Measurements from ENCODE around the gene C10orf90. TPM values are rescaled to one million over a fixed set of nuclear protein-coding genes. Genes with fewer than 3 reads are reported as not detected.

C10orf90 gene
- polyA plus RNA-seq, 4 donors: 0.52 to 0.97 (median 0.72) TPM

DNA sequence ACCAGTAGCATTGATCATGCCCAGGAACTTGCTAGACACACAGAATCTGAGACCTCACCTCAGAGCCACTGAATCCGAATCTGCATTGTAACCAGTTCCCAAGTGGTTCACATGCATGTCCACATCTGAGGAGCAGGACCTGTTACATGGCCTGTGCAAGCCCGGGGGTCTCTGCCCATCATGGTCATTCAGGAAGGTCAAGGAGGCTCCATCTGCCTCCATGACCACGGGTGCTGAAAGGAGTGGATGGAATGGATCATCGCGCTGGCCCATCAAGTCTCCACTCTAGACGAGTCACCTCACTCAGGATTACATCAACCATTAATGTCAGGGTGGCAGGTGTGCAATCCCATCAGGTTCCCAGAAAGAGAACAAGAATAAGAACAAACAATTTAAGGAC, 196.5 kb downstream of the C10orf90 start:
- DNase-seq (ENCODE audit: low read depth in 4 of 4, low spot score in 3 of 4): no peak

DNA sequence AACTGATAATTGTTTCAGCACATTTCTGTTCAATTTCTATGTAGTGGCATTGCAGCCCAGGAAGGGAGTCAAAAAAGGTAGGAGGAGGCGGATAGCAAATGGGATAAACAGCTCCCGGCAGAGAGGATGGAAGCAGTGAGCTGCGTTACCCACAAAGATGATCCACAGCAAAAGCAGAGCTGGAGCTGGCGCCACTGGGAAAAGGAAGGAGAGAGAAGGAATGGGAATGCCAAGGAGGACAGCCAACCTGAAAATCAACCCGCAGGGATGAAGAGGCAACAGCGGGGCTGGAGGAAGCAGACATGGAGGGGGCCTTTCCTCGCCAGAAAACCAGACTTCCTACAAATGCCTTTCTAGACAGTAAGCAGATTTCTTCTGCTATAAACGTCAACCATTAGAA, 199.5 kb downstream of the C10orf90 start:
- DNase-seq (ENCODE audit: low read depth in 4 of 4, low spot score in 3 of 4): no peak

DNA sequence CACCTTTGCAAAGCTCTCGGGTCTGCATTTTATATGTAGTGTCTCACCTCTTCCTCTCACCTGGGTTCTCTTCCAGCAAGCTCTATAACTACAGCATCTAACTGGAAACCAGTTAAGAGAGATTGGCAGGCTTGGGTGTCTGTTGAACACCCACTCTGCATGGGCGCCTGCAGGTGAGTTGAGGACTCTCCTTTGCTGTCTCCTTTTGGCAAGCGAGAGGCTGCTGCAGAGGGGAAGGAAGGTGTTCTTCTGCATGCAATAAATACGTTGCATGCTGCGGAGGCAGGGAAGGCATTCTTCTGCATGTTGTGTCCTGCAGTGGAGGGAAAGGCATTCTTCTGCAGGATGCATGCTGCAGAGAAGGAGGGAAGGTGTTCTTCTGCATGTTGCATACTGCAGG, 200.8 kb downstream of the C10orf90 start:
- no peak for DNase-seq (ENCODE audit: low read depth in 4 of 4, low spot score in 3 of 4)

DNA sequence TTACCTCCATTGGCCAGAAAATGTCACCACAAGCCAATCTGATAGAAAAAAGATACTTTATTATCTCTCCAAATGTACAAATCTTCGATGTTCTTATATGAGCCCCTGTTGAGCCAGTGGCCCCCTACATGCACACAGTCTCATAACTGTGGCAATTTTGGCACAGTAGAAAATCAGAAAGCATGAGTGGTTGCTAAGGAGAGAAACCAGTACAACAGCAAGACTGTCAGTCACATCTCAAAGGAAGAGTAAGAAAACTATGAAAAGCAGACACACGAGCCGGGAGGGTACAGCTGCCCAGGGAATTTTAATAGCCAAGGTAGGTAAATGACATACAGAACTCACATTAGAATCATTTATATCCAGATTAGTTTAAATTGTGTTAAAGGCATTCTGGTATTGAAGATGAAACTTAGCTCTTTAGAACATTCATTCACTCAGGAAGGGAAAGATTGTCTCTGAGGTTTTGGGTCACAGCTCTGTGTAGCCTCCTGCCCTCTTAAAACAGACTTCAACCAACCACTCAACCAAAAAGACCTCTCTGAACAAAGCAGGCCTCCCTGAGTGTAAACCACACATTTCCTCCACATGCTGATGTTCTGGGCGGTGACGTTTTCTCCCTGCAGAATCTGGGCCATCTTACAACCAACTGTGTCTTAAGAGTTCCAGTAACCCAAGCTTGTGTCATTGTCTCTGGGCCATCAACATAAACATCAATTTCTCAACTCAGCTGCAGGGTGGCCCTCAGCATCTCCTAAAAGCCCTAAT, 201.4 kb downstream of the C10orf90 start:
- no peak for DNase-seq (ENCODE audit: low read depth in 4 of 4, low spot score in 3 of 4)

DNA sequence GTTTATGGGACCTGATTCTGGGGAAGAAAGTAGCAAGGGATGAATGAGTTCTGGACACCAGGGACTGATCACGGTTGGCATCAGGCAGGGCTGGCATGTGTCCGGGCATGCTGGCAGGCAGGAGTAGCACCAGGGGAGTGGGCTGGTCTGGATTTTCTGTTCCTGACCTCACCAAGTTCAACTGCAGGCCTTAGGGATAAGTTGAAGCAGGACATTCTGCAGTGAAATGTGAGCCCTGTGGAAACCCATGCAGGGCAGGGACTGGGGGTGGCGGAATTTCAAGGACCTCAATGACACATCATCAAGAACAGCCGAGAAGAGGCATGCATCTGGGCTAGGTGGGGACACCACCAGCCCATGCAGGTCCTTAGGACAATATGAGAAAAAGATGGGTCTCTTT, 202.0 kb downstream of the C10orf90 start:
- DNase-seq (ENCODE audit: low read depth in 4 of 4, low spot score in 3 of 4): no peak

DNA sequence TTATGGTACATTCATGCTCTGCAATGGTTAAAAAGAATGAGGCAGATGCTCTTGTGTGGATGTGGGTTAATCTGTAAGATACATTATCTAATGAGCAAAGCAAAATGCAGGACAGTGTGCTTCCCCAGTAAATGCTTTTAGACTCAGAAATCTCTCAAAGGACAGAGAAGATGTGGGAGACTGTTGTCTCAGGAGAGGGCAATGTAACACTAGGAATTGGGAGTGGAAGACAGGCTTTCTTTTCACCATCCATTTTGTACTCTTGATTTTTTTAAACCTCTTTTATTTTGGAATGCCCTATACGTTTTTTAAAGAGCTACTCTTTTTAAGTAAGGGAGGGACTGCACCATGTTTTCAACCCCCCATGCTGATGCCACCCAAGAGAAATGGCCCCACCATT, 204.7 kb downstream of the C10orf90 start:
- DNase-seq (ENCODE audit: low read depth in 4 of 4, low spot score in 3 of 4): no peak

DNA sequence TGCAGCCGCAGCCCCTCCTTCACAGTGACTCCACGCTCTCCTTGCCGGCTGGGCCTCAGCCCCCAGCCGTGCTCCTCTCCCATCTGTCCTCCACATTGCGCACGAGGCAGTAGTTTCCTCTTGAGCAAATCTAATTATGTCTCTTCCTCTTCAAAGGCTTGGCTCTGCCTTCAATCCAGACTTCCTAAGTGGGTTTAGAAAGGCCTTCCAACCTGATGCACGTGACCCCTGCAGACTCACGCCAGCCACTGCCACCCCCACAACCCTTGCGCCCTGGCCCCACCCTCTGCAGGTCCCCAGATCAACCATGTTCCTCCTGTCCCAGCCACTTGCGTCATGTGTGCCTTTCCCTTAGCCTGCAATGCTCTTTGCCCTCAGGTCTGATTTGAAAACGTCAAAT, 207.2 kb downstream of the C10orf90 start:
- DNase-seq (ENCODE audit: low read depth in 4 of 4, low spot score in 3 of 4): no peak

DNA sequence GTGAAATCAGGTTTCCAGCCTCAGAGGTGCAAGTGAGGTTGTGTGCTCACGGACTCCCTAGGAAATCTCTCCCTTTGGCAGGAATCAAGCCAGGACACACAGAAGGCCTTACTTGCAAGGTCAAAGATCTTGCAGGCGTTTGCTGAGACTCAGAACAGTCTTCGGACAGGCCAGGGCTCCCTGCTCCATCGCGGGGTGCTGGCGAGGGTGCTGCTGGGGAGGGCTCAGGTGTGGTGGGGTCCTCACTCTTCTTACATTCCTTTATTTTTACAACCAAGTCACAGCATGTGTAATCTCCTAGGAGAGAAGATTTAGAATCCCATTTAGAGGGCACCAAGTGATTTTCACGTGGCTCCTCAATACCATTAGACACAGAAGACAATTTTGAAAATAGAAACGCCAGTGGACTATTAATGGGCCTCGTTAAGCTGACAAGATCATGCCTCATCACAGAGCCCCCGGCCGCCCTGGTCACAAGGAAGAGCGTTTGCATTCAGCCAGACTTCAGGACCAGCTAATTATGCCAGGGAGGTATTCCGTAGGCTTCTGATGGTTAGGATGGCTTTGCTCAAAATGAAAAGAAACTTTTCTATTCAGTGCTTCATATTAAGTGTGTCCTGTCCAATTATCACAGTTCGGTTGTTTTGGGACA, 209.1 kb downstream of the C10orf90 start:
- DNase-seq (ENCODE audit: low read depth in 4 of 4, low spot score in 3 of 4): no peak

DNA sequence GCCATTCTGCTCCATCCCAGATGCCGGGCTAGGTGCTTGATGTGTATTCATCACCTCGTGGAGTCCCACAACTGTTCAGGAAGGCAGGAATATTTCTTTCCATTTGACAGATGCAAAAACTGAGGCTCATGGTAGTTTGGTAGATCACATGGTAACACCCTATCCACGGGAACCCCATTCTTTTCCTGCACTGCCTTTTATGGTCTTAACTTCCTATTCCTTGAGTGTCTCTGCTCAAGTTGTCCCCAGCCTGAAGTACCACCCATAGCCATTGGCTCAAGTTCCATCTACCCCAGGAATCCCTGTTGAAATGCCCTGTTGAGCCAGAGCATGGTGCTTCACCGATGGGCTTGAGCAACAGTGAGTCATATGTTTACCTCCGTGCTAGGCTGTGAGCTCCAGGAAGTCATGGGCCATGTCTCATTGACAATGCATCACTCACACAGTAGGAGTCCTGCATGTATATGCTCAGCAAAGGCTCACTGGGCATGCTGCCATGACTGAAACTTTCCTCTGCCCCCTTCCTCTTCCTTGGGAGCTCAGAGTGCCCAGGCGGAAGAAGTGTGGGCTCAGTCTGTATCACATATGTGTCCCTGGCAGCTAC, 210.5 kb downstream of the C10orf90 start:
- DNase-seq (ENCODE audit: low read depth in 4 of 4, low spot score in 3 of 4): no peak

DNA sequence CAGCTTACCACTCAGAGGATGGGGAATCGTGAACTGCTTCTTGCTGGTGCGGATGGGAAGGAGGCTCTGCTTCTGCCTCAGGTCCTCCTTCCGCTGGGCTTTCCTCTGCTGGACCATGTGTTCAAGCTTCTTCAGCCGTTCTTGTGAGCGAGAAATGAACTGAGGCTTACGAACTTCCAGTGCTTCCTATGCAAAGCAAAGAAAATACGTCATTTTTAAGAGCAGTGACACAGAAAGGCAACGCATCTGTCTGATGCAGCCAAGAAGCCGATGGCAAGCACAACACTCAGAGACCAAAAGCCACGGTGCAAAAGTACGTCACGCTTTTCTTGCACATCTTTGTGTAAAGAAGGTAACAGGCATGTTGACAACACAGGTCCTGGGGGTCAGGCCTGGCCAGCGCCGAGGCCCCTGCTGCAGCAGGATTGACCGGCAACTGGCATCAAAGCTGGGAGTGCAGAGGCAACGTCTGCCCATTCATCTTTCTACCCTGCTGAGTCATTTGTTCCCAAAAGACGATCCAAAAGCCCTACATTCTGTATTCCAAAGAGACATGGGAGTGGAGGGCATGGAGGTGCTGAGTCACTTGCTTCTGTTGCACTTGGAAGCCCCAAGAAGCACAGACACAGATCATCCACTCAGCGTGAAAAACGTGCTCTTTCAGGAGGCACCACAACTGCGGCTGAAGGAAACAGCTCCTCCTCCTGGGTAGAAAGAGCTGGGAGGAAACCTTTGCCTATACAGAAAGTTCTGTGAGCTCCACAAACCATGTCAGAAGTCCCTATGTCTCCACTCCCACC, 211.3 kb downstream of the C10orf90 start:
- no peak for DNase-seq (ENCODE audit: low read depth in 4 of 4, low spot score in 3 of 4)

DNA sequence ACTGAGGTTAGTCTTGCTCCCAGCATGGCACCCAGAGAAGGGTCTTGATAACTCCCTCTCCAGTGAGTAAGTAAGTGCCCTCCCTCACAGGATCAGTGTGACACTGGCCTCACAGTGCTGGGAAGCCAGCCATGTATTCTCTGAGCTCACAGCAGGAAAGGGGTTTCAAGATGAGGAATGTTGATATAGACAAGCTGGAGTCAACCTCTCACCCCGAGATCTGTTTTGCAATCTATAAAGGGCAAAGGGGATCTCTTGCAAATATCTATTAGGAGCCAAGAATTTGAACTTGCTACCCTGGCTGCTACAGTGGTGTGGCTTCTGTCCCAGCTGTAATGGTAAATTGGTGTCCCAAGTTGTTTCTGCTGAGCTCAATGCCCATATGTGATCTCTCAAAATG, 212.0 kb downstream of the C10orf90 start:
- DNase-seq (ENCODE audit: low read depth in 4 of 4, low spot score in 3 of 4): no peak

DNA sequence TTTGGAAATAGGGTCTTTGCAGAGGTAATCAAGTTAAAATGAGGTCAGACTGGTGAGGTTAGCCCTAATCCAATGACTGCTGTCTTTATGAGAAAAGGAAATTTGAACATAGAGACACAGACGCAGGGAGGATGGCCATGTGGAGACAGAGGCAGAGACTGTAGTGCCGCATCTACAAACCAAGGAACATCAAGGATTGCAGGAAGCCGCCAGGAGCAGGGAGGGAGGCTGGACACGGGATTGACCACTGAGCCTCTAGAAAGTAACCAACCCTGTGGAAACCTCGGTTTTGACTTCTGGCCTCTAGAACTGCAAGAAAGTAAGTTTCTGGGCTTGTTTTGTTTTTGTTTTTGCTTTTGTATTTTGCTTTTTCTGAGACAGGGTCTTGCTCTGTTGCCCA, 213.9 kb downstream of the C10orf90 start:
- DNase-seq (ENCODE audit: low read depth in 4 of 4, low spot score in 3 of 4): no peak

DNA sequence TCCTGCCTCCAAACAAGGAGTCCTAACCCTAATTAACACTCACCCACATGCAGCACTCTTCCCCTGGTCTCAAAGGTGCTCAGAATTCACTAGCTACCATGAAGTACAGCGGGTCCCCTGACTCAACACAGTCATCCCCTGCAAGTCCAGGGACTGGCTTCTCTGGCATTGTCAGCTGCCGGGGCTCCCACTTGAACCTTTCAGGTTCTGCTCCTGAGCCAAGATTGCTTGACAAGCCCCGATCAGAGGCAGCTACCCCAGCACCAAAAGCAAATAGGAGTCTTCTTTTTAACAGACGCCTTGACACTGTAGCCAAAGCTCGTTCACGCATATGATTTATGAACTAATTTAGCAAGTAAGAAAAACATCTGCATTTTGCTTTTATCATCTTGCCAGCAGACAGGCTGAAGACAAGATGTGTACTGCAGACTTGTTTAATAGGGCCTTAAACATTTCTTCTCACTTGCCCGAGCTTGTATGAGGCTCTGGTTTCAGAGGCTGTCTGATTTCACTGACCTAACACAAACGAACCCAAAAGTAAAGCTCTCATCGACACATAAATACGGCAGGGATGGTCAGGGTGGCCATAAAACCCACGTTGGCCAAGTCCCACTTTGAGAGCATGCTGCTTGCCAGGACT, 214.6 kb downstream of the C10orf90 start:
- no peak for DNase-seq (ENCODE audit: low read depth in 4 of 4, low spot score in 3 of 4)

DNA sequence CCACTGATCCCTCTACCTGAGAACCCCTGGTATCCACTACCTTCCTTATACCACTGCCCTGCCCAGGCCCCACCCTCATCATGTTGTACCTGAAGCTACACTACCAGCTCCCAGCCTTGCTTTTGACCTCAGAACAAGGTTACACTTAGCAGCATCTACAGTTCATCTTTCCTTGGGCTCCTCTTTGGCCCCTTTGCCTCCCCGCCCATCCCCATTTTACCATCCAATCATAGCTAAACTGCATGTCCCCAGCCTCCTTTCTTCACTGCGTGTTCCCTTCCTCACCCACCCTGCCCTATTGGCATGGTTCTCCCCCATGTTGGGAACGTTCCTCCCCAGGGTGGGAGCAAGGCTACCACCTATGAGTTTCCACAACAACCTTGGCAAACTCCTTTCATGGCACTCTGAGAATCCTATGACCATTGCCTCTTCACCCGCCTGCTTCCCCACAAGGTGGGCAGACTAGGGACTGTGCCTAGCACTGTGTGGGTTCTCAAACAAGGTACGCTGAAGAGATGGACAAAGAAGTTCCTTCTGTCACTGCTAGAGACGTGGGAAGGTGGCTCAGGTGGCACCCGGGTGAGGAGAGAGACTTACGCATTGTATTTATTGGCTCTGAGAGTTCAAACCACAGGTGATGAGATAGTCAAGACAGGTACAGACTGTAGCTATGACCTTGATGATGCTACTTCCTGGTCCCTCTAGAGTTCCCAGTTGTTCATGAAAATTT, 215.3 kb downstream of the C10orf90 start:
- DNase-seq (ENCODE audit: low read depth in 4 of 4, low spot score in 3 of 4): no peak

DNA sequence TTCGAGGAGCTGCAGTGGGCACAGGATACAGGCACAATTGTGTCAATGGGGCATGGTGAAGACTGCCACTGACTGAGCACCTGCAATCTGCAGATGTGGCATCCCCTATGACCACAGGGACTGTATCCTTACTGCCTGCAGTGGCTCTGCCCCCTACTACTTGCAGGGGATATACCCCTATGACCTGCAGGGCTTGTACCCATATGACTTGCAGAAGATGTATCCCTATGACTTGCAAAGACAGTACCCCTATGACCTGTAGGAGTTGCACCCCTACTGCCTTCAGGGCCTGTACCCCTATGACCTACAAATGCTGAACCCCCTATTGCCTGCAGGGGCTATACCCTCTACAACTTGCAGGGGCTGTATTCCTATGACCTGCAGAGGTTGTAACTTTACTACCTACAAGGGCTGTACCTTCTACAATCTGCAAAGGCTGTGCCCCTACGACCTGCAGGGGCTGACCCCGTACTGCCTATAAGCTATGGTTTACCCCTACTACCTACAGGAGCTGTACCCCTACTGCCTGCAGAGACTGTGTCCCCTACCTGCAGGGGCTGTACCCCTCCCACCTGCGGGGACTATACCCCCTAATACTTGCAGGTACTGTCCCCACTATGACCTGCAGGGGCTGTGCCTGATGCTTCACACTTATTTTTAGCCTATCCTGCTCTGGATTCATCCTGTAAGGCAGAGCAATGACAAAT, 216.3 kb downstream of the C10orf90 start:
- no peak for DNase-seq (ENCODE audit: low read depth in 4 of 4, low spot score in 3 of 4)

DNA sequence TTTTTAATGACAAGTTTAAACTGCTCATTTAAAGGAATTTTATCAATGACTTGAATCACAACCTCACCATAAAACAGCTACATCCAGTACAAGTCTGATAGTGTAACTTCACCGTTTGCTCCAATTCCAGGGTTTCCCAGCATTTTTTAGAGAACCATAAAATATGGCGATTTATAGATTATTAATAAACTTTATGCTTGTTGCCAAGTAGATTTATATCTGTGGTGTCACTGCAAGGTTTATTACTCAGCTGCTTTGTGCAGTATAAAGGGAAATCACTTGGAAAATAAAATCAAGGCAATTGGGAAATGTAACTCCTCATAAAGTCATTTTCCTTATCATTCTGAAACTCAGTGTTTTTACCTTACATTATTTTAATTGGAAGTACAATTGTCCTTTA, 218.2 kb downstream of the C10orf90 start:
- no peak for DNase-seq (ENCODE audit: low read depth in 4 of 4, low spot score in 3 of 4)

DNA sequence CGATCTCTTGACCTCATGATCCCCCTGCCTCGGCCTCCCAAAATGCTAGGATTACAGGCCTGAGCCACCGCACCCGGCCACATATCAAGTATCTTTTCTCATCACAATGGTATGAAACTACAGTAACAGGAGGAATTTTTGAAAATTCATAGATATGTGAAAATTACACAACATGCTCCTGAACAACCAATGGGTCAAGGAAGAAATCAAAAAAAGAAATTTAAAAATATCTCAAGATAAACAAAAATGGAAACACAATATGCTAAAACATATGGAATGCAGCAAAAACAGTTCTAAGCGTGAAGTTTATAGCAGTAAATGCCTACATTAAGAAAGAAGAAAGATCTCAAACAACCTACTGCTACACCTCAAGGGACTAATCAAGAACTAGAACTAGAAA, 222.4 kb downstream of the C10orf90 start:
- DNase-seq (ENCODE audit: low read depth in 4 of 4, low spot score in 3 of 4): no peak

DNA sequence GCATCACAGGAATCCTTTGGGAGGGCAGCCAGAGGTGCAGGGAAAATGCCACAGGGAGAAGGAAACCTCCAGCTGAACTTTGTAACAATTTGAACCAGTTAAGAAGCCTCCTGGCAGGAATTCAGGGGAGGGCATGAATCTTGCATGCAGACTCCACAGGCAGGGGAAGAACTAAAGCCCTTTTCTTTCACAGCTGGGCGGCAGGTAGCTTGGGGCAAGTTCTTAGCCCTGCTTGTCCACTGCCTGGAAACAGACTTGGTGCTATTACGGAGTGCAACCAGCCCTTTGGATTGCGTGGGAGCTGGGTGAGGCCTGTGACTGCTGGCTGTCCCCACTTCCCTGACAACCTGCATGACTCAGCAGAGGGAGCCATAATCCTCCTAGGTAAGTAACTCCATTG, 230.6 kb downstream of the C10orf90 start:
- DNase-seq (ENCODE audit: low read depth in 4 of 4, low spot score in 3 of 4): no peak

DNA sequence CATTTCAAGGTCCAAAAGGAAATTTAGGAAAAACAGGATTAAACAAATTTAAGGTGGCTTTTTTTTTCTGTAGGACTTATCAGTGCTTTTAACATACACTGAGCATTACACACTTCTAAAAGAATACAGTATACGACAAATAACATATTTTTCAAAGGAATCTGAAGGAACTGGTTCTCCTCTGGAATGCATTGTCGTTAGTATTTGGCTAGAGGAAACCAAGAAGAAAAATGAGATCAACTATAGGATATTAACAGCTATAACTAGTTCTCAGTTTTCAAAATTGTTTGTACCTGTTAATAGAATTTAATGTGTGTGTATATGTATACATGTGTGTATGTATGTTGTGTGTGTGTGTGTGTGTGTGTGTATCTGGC, 232.1 kb downstream of the C10orf90 start:
- no peak for DNase-seq (ENCODE audit: low read depth in 4 of 4, low spot score in 3 of 4)
